CD14-positive monocyte (primary cell): ENCODE results near the gene ACSL3. TPM values are rescaled to one million over a fixed set of nuclear protein-coding genes. Genes with fewer than 3 reads are reported as not detected.

Experiments
- DNase-seq, 3 donors: peaks; one replicate each; pipeline ENCODE4 v3.0.0-alpha.2; 2011 to 2022
- H2AFZ ChIP-seq: 2 replicates; pipeline ENCODE4 v1.6.0; 2012; ENCODE audit warnings: mild to moderate bottlenecking, low read depth, low read length, inconsistent platforms; ENCODE audit not compliant: insufficient read depth, poor library complexity, severe bottlenecking
- H3K27ac ChIP-seq, 2 donors: 1 replicate in 1 of 2; 2 replicates in 1 of 2; pipeline ENCODE4 v1.5.1; 2012 to 2013; ENCODE audit warnings: low read length in 2 of 2, control low read depth in 1 of 2, inconsistent platforms in 1 of 2, low read depth in 1 of 2, mild to moderate bottlenecking in 1 of 2
- H3K27me3 ChIP-seq, 2 donors: one replicate each; pipeline versions ENCODE4 v1.6.0 to v1.6.1; 2011 to 2013; ENCODE audit warnings: low read length in 2 of 2; ENCODE audit not compliant: control insufficient read depth in 2 of 2, insufficient read depth in 2 of 2
- H3K36me3 ChIP-seq, 2 donors: replicated peaks in 1 of 2; 1 replicate in 1 of 2; 2 replicates in 1 of 2; pipeline versions ENCODE4 v1.5.1 to v1.6.1; 2012 to 2013; ENCODE audit warnings: low read length in 2 of 2, control low read depth in 1 of 2, inconsistent platforms in 1 of 2, mild to moderate bottlenecking in 1 of 2; ENCODE audit not compliant: insufficient read depth in 2 of 2, control insufficient read depth in 1 of 2
- H3K4me1 ChIP-seq, 2 donors: 1 replicate in 1 of 2; 2 replicates in 1 of 2; pipeline versions ENCODE4 v1.5.1 to v1.6.1; 2012 to 2013; ENCODE audit warnings: low read length in 2 of 2, control low read depth in 1 of 2, inconsistent platforms in 1 of 2, mild to moderate bottlenecking in 1 of 2, moderate library complexity in 1 of 2; ENCODE audit not compliant: insufficient read depth in 2 of 2, control insufficient read depth in 1 of 2
- H3K4me2 ChIP-seq: replicated peaks from 2 replicates; pipeline ENCODE3; 2012; ENCODE audit warnings: low read length, moderate library complexity, mild to moderate bottlenecking; ENCODE audit not compliant: poor library complexity, severe bottlenecking; ENCODE audit errors: extremely low read depth
- H3K4me3 ChIP-seq, 3 experiments: fragments of 200-600 bp in 1 of 3; sonication (generic) in 1 of 3; replicated peaks in 1 of 3; 1 replicate in 2 of 3; 2 replicates in 1 of 3; pipeline ENCODE4 v1.5.1; 2011 to 2013; ENCODE audit warnings: low read length in 3 of 3, mild to moderate bottlenecking in 3 of 3, control low read depth in 2 of 3, low read depth in 2 of 3, inconsistent platforms in 1 of 3, moderate library complexity in 1 of 3
- H3K79me2 ChIP-seq: 2 replicates; pipeline ENCODE4 v1.6.0; 2012; ENCODE audit warnings: mild to moderate bottlenecking, control low read depth, inconsistent platforms, low read length, moderate library complexity; ENCODE audit not compliant: insufficient read depth
- H3K9ac ChIP-seq: 2 replicates; pipeline ENCODE4 v1.6.0; 2017; ENCODE audit warnings: low read length, mild to moderate bottlenecking; ENCODE audit not compliant: insufficient read depth, poor library complexity, severe bottlenecking
- H3K9me3 ChIP-seq, 2 donors: replicated peaks in 1 of 2; 1 replicate in 1 of 2; 2 replicates in 1 of 2; pipeline versions ENCODE4 v1.5.1 to v1.6.1; 2012 to 2013; ENCODE audit warnings: low read length in 2 of 2, control low read depth in 1 of 2; ENCODE audit not compliant: control insufficient read depth in 1 of 2, insufficient read depth in 1 of 2
- H4K20me1 ChIP-seq: 2 replicates; pipeline ENCODE4 v1.6.0; 2012; ENCODE audit warnings: mild to moderate bottlenecking, low read length, control low read depth, moderate library complexity; ENCODE audit not compliant: insufficient read depth
- H3K27ac Mint-ChIP-seq, 7 donors: one replicate each; pipeline ENCODE4 v1.8.0; 2020; ENCODE audit warnings: mild to moderate bottlenecking in 7 of 7, mixed read lengths in 7 of 7, moderate library complexity in 6 of 7, inconsistent platforms in 2 of 7
- H3K27me3 Mint-ChIP-seq, 3 donors: one replicate each; pipeline ENCODE4 v1.8.0; 2021 to 2022; ENCODE audit warnings: low read depth in 3 of 3, mild to moderate bottlenecking in 3 of 3, mixed read lengths in 3 of 3, moderate library complexity in 3 of 3, inconsistent platforms in 1 of 3
- H3K36me3 Mint-ChIP-seq, 2 donors: one replicate each; pipeline ENCODE4 v1.8.0; 2020; ENCODE audit warnings: mixed read lengths in 2 of 2, inconsistent platforms in 1 of 2, mild to moderate bottlenecking in 1 of 2
- H3K4me1 Mint-ChIP-seq: one replicate; pipeline ENCODE4 v1.8.0; 2020; ENCODE audit warnings: mild to moderate bottlenecking, mixed read lengths
- H3K4me3 Mint-ChIP-seq, 2 donors: one replicate each; pipeline ENCODE4 v1.8.0; 2020; ENCODE audit warnings: mild to moderate bottlenecking in 2 of 2, mixed read lengths in 2 of 2, moderate library complexity in 1 of 2
- H3K9me3 Mint-ChIP-seq, 7 donors: one replicate each; pipeline ENCODE4 v1.8.0; 2020 to 2022; ENCODE audit warnings: mixed read lengths in 7 of 7, mild to moderate bottlenecking in 6 of 7, moderate library complexity in 6 of 7, inconsistent platforms in 2 of 7
- WGBS: methylation state at CpG from one replicate; pipeline ENCODE4 v1.1.5; 2013; ENCODE audit warnings: missing lambda C conversion rate; ENCODE audit not compliant: insufficient coverage; 5-methylcytosine and 5-hydroxymethylcytosine counted together
- intact Hi-C, 2 donors: fragments of 100-400 bp; cut with micrococcal nuclease; formaldehyde crosslinking; loops; one replicate each; pipeline versions ENCODE4 v1.15.0 to v1.15.1; 2023
- polyA plus RNA-seq, 3 donors: library from polyadenylated mRNA; depleted of rRNA in 1 of 3; unstranded in 2 of 3; stranded (reverse) in 1 of 3; fragments of 300-500 nt in 2 of 3; fragments of >200 nt in 1 of 3; fragmentation: Illumina TruSeq in 2 of 3; gene quantifications; 1 replicate in 2 of 3; 2 replicates in 1 of 3; pipeline ENCODE4 v1.2.3, GENCODE V29; 2012 to 2021
- TF ChIP-seq, protein P1 (sequence below): fragments of 200-600 bp; IDR thresholded peaks from one replicate; pipeline ENCODE4 v1.8.0; 2022; ENCODE audit warnings: antibody characterized with exemption, mild to moderate bottlenecking

Gene ACSL3
- polyA plus RNA-seq, 3 donors, result 8.8 to 24.4 (median 19.9) TPM

DNA sequence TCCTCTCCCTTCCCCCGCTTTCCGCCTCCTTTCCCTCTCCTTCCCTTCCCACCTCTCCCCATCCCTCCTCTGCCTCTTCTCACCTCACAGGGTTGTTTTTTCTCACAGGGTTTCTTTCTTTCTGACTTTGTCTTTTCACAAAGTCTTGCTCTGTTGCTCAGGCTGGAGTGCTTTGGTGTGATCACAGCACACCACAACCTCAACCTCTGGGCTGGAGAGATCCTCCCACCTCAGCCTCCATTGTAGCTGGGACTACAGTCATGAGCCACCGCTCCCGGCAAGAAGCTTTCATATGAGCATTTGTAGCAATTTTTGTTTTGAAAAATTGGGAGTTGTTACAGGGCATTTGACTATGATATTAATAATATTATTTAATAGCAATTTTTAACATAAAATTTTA lies 32.9 kb downstream of the ACSL3 start:
- Mint-ChIP-seq H3K27ac (peak overlapping the region in 2 of 7 donors; percentile 47 to 85), H3K9me3 (no peaks in the 10 kb centered on the region), H3K4me3 (no peak overlapping the region), H3K36me3 (peaks cover 9 to 28% of the 10 kb centered on the region in 2 donors), H3K27me3 (peaks cover 0 to 5% (median 0%) of the 10 kb centered on the region in 3 donors), H3K4me1 (peaks cover 53% of the 10 kb centered on the region)
- Histone ChIP-seq H3K4me3 (no peak overlapping the region), H3K9ac (no peak overlapping the region), H3K9me3 (no peaks in the 10 kb centered on the region), H4K20me1 (peaks cover 12% of the 10 kb centered on the region), H2AFZ (no peak overlapping the region), H3K4me1 (peaks cover 38 to 47% of the 10 kb centered on the region in 2 donors), H3K79me2 (peaks cover 59% of the 10 kb centered on the region), H3K4me2 (no peak overlapping the region), H3K27me3 (no peaks in the 10 kb centered on the region), H3K27ac (no peak overlapping the region), H3K36me3 (peaks cover 0 to 3% of the 10 kb centered on the region in 2 donors)
- TF ChIP-seq, protein P1, sequence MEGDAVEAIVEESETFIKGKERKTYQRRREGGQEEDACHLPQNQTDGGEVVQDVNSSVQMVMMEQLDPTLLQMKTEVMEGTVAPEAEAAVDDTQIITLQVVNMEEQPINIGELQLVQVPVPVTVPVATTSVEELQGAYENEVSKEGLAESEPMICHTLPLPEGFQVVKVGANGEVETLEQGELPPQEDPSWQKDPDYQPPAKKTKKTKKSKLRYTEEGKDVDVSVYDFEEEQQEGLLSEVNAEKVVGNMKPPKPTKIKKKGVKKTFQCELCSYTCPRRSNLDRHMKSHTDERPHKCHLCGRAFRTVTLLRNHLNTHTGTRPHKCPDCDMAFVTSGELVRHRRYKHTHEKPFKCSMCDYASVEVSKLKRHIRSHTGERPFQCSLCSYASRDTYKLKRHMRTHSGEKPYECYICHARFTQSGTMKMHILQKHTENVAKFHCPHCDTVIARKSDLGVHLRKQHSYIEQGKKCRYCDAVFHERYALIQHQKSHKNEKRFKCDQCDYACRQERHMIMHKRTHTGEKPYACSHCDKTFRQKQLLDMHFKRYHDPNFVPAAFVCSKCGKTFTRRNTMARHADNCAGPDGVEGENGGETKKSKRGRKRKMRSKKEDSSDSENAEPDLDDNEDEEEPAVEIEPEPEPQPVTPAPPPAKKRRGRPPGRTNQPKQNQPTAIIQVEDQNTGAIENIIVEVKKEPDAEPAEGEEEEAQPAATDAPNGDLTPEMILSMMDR, result no peak
- DNase-seq, result no peak
- intact Hi-C loops, result no loop called here
- WGBS, result no CpG with 5 or more reads among the region's 4 CpGs

DNA sequence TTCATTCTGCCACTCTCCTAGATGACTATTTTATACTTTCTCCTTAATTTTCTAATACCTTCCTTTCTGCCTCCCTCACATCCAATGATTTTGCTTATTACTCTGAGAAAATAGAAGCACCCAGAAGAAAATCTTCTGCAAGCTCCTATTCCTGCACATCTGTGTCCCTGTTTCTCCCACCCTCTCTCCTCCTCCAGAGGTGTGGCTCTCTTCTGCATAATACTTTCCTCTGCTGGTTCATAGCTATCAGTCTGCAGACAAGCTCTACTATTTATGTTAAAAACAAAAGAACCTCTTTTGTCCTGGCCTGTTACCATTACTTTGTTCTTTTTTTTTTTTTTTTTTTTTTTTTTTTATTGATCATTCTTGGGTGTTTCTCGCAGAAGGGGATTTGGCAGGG lies 34.3 kb downstream of the ACSL3 start:
- H3K9me3 ChIP-seq, result no peaks in the 10 kb centered on the region
- peaks cover 5 to 24% of the 10 kb centered on the region in 2 donors for H3K36me3 Mint-ChIP-seq
- WGBS, result no CpG with 5 or more reads among the region's 1 CpG
- no peaks in the 10 kb centered on the region for H3K27me3 ChIP-seq
- H3K4me2 ChIP-seq, result no peak overlapping the region
- no peak overlapping the region for H3K27ac ChIP-seq
- peaks cover 0 to 5% (median 0%) of the 10 kb centered on the region in 3 donors for H3K27me3 Mint-ChIP-seq
- peaks cover 54% of the 10 kb centered on the region for H3K4me1 Mint-ChIP-seq
- no peak overlapping the region for H3K4me3 ChIP-seq
- no peaks in the 10 kb centered on the region for H3K9me3 Mint-ChIP-seq
- no peaks in the 10 kb centered on the region for H3K36me3 ChIP-seq
- intact Hi-C loops, result no loop called here
- no peak overlapping the region for H3K9ac ChIP-seq
- peaks cover 67% of the 10 kb centered on the region for H3K79me2 ChIP-seq
- H3K27ac Mint-ChIP-seq, result peak overlapping the region in 5 of 7 donors; percentile 20 to 75 (median 31)
- H3K4me1 ChIP-seq, result peaks cover 38 to 48% of the 10 kb centered on the region in 2 donors
- TF ChIP-seq, protein P1, result no peak
- no peak overlapping the region for H2AFZ ChIP-seq
- no peak overlapping the region for H3K4me3 Mint-ChIP-seq
- DNase-seq, result no peak
- peaks cover 18% of the 10 kb centered on the region for H4K20me1 ChIP-seq
